GM12878 (cell line): ENCODE results near the gene STRA6. TPM values are rescaled to one million over a fixed set of nuclear protein-coding genes. Genes with fewer than 3 reads are reported as not detected.

Experiments used
- ATAC-seq: fragments of 200-7000 bp; cut with Tn5 transposase; 3 replicates; pipeline ENCODE4 v1.9.1; 2020; ENCODE audit warnings: mild to moderate bottlenecking, moderate library complexity
- BruUV-seq: library from RNA; stranded (reverse); fragments of 400-500 nt; replicated peaks from 2 replicates; lab custom pipeline; 2021; lab: Mats Ljungman, UMichigan
- CTCF ChIA-PET: fragments of 300-600 bp; sonication (Branson Sonifier 250); formaldehyde crosslinking; extraction: SDS; loops from one replicate; lab custom pipeline; 2021; ENCODE audit warnings: inconsistent platforms; lab: Yijun Ruan, JAX
- POLR2A ChIA-PET: fragments of 350-600 bp; formaldehyde crosslinking; extraction: SDS; loops from one replicate; lab custom pipeline; 2021; ENCODE audit warnings: inconsistent platforms; lab: Charles Lee
- RAD21 ChIA-PET: fragments of 300-600 bp; sonication (Branson Sonifier 250); formaldehyde crosslinking; loops from one replicate; lab custom pipeline; 2023; ENCODE audit warnings: antibody characterized with exemption; ENCODE audit not compliant: unreplicated experiment; lab: Charles Lee
- SMC1A ChIA-PET: fragments of 300-600 bp; sonication (Branson Sonifier 250); formaldehyde crosslinking; loops from one replicate; lab custom pipeline; 2023; ENCODE audit not compliant: unreplicated experiment, uncharacterized antibody; lab: Charles Lee
- DNase-seq: peaks from one replicate; pipeline ENCODE4 v3.0.0-alpha.2; 2011; ENCODE audit warnings: low read depth, low spot score
- FAIRE-seq: peaks from 3 replicates; lab custom pipeline; 2011; peaks lifted over from hg19 to GRCh38; lab: Jason Lieb, UNC
- H2AFZ ChIP-seq: 2 replicates; pipeline ENCODE4 v1.6.0; 2011; ENCODE audit warnings: low read depth, low read length, control low read depth; ENCODE audit not compliant: control insufficient read depth
- H3K27ac ChIP-seq: 2 replicates; pipeline ENCODE4 v1.5.1; 2011; ENCODE audit warnings: control low read depth; ENCODE audit not compliant: control insufficient read depth, insufficient read depth
- H3K27me3 ChIP-seq, 2 experiments: replicated peaks in 1 of 2; 2 replicates each; pipeline versions ENCODE4 v1.6.0 to v1.6.1; 2011; ENCODE audit warnings: low read length in 1 of 2; ENCODE audit not compliant: control insufficient read depth in 2 of 2, insufficient read depth in 2 of 2
- H3K36me3 ChIP-seq, 2 experiments: 2 replicates each; pipeline ENCODE4 v1.5.1; 2011; ENCODE audit warnings: low read length in 1 of 2; ENCODE audit not compliant: control insufficient read depth in 2 of 2, insufficient read depth in 2 of 2
- H3K4me1 ChIP-seq: 2 replicates; pipeline ENCODE4 v1.6.1; 2011; ENCODE audit warnings: mild to moderate bottlenecking, low read length, moderate library complexity, mixed read lengths; ENCODE audit not compliant: control insufficient read depth, insufficient read depth
- H3K4me2 ChIP-seq: 2 replicates; pipeline ENCODE4 v1.6.0; 2011; ENCODE audit warnings: control low read depth; ENCODE audit not compliant: control insufficient read depth, insufficient read depth
- H3K4me3 ChIP-seq: fragments of 200-600 bp; sonication (generic); 2 replicates; pipeline ENCODE4 v1.5.1; 2016
- H3K79me2 ChIP-seq: 2 replicates; pipeline ENCODE4 v1.6.0; 2011; ENCODE audit warnings: low read length; ENCODE audit not compliant: control insufficient read depth, insufficient read depth
- H3K9ac ChIP-seq: 2 replicates; pipeline ENCODE4 v1.8.0; 2011; ENCODE audit warnings: low read length, control low read depth, mixed read lengths; ENCODE audit not compliant: control insufficient read depth, insufficient read depth
- H3K9me3 ChIP-seq: replicated peaks from 3 replicates; pipeline ENCODE4 v1.5.1; 2011; ENCODE audit warnings: mild to moderate bottlenecking, low read length; ENCODE audit not compliant: control insufficient read depth, insufficient read depth
- H4K20me1 ChIP-seq: 2 replicates; pipeline ENCODE4 v1.6.0; 2011; ENCODE audit not compliant: control insufficient read depth, insufficient read depth
- CREM ChIP-seq: IDR thresholded peaks from 2 replicates; pipeline ENCODE4 v1.6.1; 2014; ENCODE audit warnings: antibody characterized with exemption, low read depth
- EED ChIP-seq: sonication (generic); IDR thresholded peaks from 2 replicates; pipeline ENCODE4 v1.6.1; 2016; ENCODE audit warnings: antibody characterized with exemption, low read depth
- EP300 ChIP-seq, 2 experiments: fragments of 150-350 bp in 1 of 2; IDR thresholded peaks; 2 replicates each; pipeline ENCODE4 v1.6.1; 2011 to 2012; ENCODE audit warnings: low read depth in 2 of 2, low read length in 2 of 2, borderline replicate concordance in 1 of 2, improper control_type of control experiment in 1 of 2, inconsistent platforms in 1 of 2; ENCODE audit not compliant: control insufficient read depth in 1 of 2
- ETV6 ChIP-seq, 2 experiments: fragments of 450-650 bp in 1 of 2; IDR thresholded peaks in 1 of 2; conservative IDR thresholded peaks in 1 of 2; 2 replicates each; pipeline ENCODE4 v1.6.1; 2014; ENCODE audit warnings: antibody characterized with exemption in 1 of 2, borderline replicate concordance in 1 of 2, low read depth in 1 of 2, mild to moderate bottlenecking in 1 of 2, moderate library complexity in 1 of 2
- JUNB ChIP-seq: IDR thresholded peaks from 2 replicates; pipeline ENCODE4 v1.6.1; 2016; ENCODE audit warnings: antibody characterized with exemption, mild to moderate bottlenecking
- JUND ChIP-seq: IDR thresholded peaks from 2 replicates; pipeline ENCODE4 v1.6.1; 2012; ENCODE audit warnings: low read depth, mild to moderate bottlenecking, low read length, improper control_type of control experiment, moderate library complexity
- NFIC ChIP-seq: IDR thresholded peaks from 2 replicates; pipeline ENCODE4 v1.6.1; 2012; ENCODE audit warnings: low read depth, mild to moderate bottlenecking, inconsistent platforms, low read length, moderate library complexity
- RUNX3 ChIP-seq: IDR thresholded peaks from 2 replicates; pipeline ENCODE4 v1.6.1; 2012; ENCODE audit warnings: low read length, inconsistent platforms
- SPI1 ChIP-seq: IDR thresholded peaks from 2 replicates; pipeline ENCODE4 v1.6.1; 2011; ENCODE audit warnings: low read depth, mild to moderate bottlenecking, low read length, moderate library complexity, borderline replicate concordance; ENCODE audit not compliant: insufficient read depth
- YY1 ChIP-seq: IDR thresholded peaks from 2 replicates; pipeline ENCODE4 v1.6.1; 2011; ENCODE audit warnings: low read depth, mild to moderate bottlenecking, low read length
- WGBS: methylation state at CpG from one replicate; pipeline ENCODE4 v1.1.6; 2016; ENCODE audit warnings: low lambda C conversion rate; ENCODE audit not compliant: insufficient replicate concordance, insufficient coverage; ENCODE audit errors: missing lambda C conversion rate; 5-methylcytosine and 5-hydroxymethylcytosine counted together
- in situ Hi-C: fragments of 300-500 bp; cut with MboI; formaldehyde crosslinking; loops from 9 replicates; pipeline ENCODE4 v1.14.3; 2018; ENCODE audit warnings: mixed read lengths
- intact Hi-C: fragments of 100-400 bp; cut with micrococcal nuclease; formaldehyde crosslinking; loops from one replicate; pipeline ENCODE4 v1.14.2; 2022; ENCODE audit not compliant: unreplicated experiment
- polyA plus RNA-seq, 11 experiments: library from polyadenylated mRNA; depleted of rRNA in 4 of 11; unstranded in 6 of 11; stranded (reverse) in 5 of 11; fragments of >200 nt; fragmentation: Nextera tagmentation in 4 of 11; fragmentation: Illumina TruSeq in 1 of 11; extraction: Ambion mirVana in 4 of 11; extraction: Trizol in 1 of 11; gene quantifications; 1 replicate in 1 of 11; 2 replicates in 10 of 11; pipeline versions ENCODE4 v1.2.1 to v1.2.3, GENCODE V29; 2011 to 2016; ENCODE audit warnings: inconsistent platforms in 2 of 11, missing spikeins in 2 of 11, low read depth in 1 of 11
- total RNA-seq, 4 experiments: library from RNA; depleted of rRNA in 3 of 4; stranded (reverse); fragments of >200 nt in 3 of 4; fragmentation: Illumina TruSeq in 1 of 4; extraction: Trizol in 1 of 4; gene quantifications; 2 replicates each; pipeline versions ENCODE4 v1.2.1 to v1.2.3, GENCODE V29; 2013 to 2021

The STRA6 gene
- total and polyA plus RNA-seq, 10 of the 15 experiments (the other 5 are each of a cell fraction or from before 2014, with no cell fraction given): 0.31 to 10.8 (median 5.8) TPM

DNA sequence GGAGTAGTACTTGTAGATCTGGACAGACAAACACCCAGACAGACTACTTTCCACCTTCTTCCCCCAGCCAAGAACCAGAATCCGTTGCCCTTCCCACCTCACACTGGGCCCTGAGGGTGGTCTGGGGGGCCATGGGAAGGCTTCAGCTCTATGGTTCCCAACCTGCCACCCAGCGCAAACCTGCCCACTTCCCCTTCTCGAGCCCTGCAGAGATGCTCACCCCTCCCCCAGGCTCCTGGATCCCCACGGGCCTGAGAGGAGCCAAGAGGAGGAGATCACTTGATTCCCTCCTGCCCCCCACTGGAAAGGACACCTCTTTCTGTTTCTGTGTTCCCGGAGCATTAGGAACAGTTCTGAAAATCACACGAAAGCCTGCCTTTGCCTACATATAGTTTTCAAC is 8.7 kb downstream of the STRA6 start:
- H3K4me3 ChIP-seq: no peak overlapping the region
- POLR2A ChIA-PET: no interaction called here
- in situ Hi-C loops: no loop called here
- H3K27me3 ChIP-seq: no peaks in the 10 kb centered on the region
- no peaks in the 10 kb centered on the region for H3K79me2 ChIP-seq
- H3K27ac ChIP-seq: peak overlapping the region; percentile 28; the same call in 1 of the 2 replicates
- H3K9ac ChIP-seq: no peak overlapping the region
- H3K36me3 ChIP-seq: no peaks in the 10 kb centered on the region
- ATAC-seq (no peak; the same call in 2 of the 3 replicates), DNase-seq (no peak), FAIRE-seq (no peak)
- RAD21 ChIA-PET: no interaction called here
- CTCF ChIA-PET: interaction anchor here (0.9 kb wide), 1 partner anchor 32 kb away, joined by 4 read pairs; no protein-coding TSS in a partner anchor
- peaks cover 20% of the 10 kb centered on the region for H3K4me1 ChIP-seq
- H2AFZ ChIP-seq: no peak overlapping the region
- no peaks in the 10 kb centered on the region for H3K9me3 ChIP-seq
- H3K4me2 ChIP-seq: no peak overlapping the region; the same call in 1 of the 2 replicates
- H4K20me1 ChIP-seq: no peaks in the 10 kb centered on the region
- SMC1A ChIA-PET: interaction anchor here (1.4 kb wide), 1 partner anchor 121 kb away, joined by 3 read pairs; no protein-coding TSS in a partner anchor
- no peak for TF ChIP-seq JUND
- peak; percentile 58; the same call in 1 of the 2 replicates for TF ChIP-seq SPI1
- no TSS peak for BruUV-seq
- WGBS: 58% methylated on average over 6 of the region's 6 CpGs
- intact Hi-C loops: no loop called here

DNA sequence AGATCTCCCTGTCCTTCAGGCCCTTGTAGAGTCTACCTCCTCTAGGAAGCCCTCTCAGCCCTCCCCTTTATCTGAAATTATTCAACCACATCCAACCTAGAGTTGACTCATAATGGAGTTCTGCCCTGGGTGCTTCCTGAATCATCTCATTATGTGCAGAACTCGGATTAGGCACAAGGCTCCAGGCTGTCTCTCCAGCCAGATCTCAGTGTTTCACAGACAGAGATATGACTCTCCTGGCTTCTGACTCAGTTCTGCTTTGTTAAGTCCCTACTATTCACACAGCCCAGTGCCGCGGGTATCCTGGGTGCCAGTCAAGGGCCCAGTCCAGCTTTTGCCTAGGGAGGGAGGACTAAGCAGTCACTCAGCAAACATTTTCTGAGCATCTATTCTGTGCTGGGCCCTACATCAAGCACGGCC is 9.3 kb downstream of the STRA6 start:
- peak; percentile 81 for FAIRE-seq

More for the DNA sequence above, 9.3 kb downstream of the STRA6 start:
- H3K27ac ChIP-seq: peak overlapping the region; percentile 28; the same call in 1 of the 2 replicates
- ChIA-PET CTCF (interaction anchor here (0.6 kb wide), 1 partner anchor 130 kb away, joined by 3 read pairs; no protein-coding TSS in a partner anchor), SMC1A (interaction anchor here (1.4 kb wide), 1 partner anchor 122 kb away, joined by 3 read pairs; no protein-coding TSS in a partner anchor), POLR2A (interaction anchor here (0.6 kb wide), 1 partner anchor 9 kb away, joined by 3 read pairs; the partner anchor contains the start of gene STRA6), RAD21 (no interaction called here)
- TF ChIP-seq EP300 (IDR thresholded peaks at IDR 0.05; ENCODE audit: borderline replicate concordance in 1 of 2, control insufficient read depth in 1 of 2, low read depth in 2 of 2, low read length in 2 of 2) (no peak), EED (peak; percentile 37; the same call in 1 of the 2 replicates), RUNX3 (peak; percentile 66), CREM (0 out of 2 replicates have a peak, but pooled peaks have one; percentile 20), JUNB (peak; percentile 57), NFIC (0 out of 2 replicates have a peak, but pooled peaks have one; percentile 34), ETV6 (conservative IDR thresholded peaks at IDR 0.05 in 1 of 2, IDR thresholded peaks at IDR 0.05 in 1 of 2; ENCODE audit: borderline replicate concordance in 1 of 2, low read depth in 1 of 2) (peak in 1 of 2 experiments; percentile 51; a peak in 1 of 4 replicates), YY1 (no peak)
- intact Hi-C loops (no loop called here), in situ Hi-C loops (no loop called here)
- DNase-seq (peak; percentile 37), ATAC-seq (peak; percentile 77)
- H3K4me3 ChIP-seq: no peak overlapping the region
- H3K4me1 ChIP-seq: peaks cover 20% of the 10 kb centered on the region
- no peaks in the 10 kb centered on the region for H3K9me3 ChIP-seq
- no peak overlapping the region for H2AFZ ChIP-seq
- H4K20me1 ChIP-seq: no peaks in the 10 kb centered on the region
- WGBS: 10% methylated on average over 4 of the region's 4 CpGs
- no peak overlapping the region; the same call in 1 of the 2 replicates for H3K4me2 ChIP-seq
- no peak overlapping the region for H3K9ac ChIP-seq
- H3K27me3 ChIP-seq: no peaks in the 10 kb centered on the region
- H3K36me3 ChIP-seq: no peaks in the 10 kb centered on the region
- BruUV-seq: no TSS peak
- H3K79me2 ChIP-seq: no peaks in the 10 kb centered on the region
